EH (cell line): ENCODE data around the gene KLK11.
A peak's percentile ranks its signal among the peaks of the same experiment; 100 is the strongest.

Experiments
- DNase-seq: peaks from one replicate; pipeline ENCODE4 v3.0.0-alpha.2; 2015; ENCODE audit warnings: low read depth

Gene KLK11

DNA sequence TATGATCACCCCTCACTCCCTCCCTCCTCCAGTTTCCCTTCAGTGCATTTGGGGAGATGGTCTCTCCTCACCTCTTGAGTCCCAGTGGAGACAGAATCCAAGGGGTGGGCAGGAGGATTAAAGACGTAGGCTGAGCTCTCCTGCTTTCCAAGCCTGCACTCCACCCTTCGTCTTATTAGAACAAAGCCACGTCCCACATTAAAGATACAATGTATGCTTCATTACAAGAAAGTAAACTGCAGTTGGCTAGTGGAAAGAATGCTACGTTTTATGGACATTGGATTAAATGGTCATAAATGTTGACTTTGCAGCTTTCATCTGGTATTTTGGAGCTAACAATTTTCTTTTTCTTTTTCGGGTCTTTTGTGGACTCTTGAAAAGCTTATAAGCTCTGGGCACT lies 1.5 kb upstream of the KLK11 start:
- no peak for DNase-seq

DNA sequence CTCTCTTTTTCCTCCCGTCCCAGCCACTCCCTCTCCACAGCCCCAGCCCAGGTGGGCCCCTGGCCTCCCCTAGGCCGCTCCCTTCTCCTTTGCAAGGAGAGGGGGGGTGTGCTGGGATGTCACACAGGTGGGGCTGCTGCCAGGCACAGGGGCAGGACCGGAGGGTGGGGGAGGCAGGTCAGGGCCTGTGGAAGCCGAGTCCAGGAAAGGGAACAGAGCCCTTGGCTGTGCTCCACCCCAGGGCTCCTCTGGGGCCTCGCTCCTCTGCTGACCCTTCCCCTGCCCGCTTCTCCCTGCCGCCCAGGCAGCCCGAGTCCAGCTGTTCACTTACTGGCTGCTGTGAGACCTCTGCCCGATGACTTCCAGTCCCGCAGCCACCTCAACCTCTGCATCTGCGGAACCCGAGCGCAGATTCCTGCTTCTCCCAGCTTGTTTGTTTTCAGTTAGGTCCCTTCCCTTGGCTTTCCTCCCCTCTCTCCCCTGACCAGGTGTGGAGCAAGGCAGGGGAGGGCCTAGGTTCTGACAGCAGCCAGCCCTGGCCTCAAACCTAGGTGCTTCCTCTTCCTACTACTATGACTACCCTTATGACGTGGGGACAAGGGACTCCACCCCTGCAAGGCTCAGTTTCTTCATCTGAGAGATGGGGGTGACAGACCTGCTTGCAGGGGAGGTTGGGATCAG lies 850 bp upstream of the KLK11 start:
- no peak for DNase-seq

DNA sequence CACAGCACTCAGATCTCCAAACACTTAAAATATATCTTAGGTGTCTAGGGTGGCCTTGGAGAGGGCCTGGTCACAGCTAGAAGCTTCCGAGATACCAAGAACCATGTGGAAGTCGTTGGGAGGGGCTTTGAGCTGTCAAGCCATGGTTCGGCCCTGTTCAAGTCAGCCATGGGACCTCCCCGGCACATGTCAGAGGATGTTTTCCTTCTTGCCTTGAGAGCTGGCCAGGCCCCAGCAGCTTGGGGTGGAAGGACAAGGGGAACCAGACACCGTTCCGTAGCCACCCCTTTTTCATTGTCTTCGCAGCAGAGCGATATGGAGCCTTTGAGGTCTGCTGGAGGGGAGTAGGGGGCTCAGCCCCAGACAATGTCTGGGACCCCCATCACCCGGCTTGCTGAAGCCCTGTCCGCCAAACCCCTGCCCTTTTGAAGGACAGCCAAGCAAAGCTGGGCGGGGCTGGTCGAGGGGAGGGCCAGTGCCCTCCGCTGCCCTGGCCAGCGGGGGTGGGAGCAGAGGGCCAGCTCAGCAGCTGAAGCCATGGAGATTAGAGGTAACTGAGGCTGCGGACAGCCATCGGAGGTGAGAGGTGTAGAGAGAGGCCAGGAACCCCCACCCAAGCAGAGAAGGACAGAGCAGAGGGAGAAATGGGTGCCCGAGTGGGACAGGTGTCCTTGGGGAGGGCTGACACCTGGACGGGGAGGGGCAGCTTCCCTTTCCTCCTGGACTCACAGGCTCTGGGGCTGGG lies 435 bp downstream of the KLK11 start:
- no peak for DNase-seq

- DNase-seq = no peak
Observed at GRCh38 chr19:51025401-51025800, 1.0 kb downstream of the KLK11 start.

DNA sequence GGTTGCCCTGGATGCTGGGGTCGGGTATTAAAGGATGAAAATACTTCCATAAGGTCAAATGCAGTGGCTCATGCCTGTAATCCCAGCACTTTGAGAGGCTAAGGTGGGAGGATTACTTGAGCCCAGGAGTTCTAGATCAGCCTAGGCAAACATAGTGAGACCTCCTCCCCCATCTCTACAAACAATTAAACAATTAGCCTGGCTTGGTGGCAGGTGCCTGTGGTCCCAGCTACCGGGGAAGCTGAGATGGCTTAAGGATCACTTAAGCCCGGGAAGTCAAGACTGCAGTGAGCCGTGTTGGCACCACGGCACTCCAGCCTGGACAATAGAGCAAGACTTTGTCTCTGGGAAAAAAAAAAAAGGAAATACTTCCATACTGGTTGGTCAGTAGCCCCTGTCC lies 1.5 kb downstream of the KLK11 start:
- DNase-seq = no peak

DNA sequence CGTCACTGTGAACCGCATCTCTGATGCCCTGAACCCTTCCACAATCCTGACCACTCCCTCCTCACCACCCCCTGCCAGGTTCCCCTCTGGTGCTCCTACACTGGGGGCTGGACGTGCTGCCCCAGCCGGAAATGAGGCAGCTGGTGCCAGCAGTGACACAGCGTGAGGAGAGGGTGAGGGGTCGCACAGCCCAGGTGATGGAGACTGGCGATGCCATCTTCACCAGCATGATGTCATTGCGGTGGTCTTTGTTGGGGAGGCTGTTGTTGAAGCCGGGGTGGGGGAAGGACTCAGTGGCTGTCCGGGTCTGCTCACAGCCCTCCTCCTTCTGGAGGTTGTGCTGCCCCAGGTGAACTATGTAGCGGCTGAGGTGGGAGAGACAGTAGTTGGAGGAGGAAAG lies 2.5 kb downstream of the KLK11 start:
- no peak for DNase-seq

- DNase-seq = no peak
Observed at GRCh38 chr19:51022526-51022925, 3.9 kb downstream of the KLK11 start.

- DNase-seq = peak; percentile 30
Observed at GRCh38 chr19:51020988-51021651, 5.3 kb downstream of the KLK11 start.

- no peak for DNase-seq
Observed at GRCh38 chr19:51019544-51019925, 6.9 kb downstream of the KLK11 start, which contains the start of gene KLK10. TSS of gene KLK10 (minus strand) at chr19:51019709. CDS start at chr19:51019130, 579 bp downstream.

- DNase-seq = no peak
Observed at GRCh38 chr19:51018745-51019543, 7.5 kb downstream of the KLK11 start.

DNA sequence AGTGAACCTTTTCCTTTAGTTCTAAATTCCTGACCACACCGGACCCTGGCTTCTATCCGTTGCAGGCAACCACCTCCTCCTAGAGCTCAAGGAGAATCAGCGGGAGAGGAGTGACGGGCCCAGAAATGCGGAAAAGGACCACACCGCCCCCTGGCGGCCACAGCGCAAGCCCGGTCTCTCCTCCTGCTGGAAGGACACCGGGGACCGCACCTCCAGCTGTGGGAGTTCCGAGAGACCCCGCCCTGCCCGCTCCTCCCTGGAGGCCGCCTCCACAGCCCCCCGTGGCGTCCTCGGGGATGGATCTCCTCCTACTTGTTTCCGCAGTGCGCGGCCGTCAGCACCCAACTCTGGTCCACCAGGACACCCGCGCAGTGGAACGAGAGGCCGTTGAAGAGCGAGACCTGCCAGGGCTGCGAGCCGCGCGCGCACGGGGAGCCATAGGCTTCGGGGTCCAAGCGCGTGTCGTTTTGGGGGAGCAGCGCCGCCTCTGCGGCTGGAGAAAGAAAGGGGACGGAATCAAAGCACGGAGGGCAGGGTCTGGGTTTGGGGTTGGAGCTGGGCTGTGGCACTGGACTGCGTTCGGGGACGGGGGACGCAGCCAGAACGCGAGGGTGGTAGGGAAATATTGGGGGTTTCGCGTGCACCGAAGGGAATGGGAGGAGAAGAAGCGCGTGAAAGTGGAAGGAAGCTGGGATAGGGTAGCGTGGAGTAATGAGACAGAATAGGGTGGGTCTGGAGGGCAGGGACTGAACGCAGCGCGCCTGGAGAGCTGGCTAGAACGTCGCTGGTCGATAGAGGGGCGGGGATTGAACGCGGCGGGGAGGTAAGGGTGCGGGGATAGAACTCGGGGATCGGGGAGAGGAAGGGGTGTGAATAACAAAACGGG lies 9.4 kb downstream of the KLK11 start:
- no peak for DNase-seq

DNA sequence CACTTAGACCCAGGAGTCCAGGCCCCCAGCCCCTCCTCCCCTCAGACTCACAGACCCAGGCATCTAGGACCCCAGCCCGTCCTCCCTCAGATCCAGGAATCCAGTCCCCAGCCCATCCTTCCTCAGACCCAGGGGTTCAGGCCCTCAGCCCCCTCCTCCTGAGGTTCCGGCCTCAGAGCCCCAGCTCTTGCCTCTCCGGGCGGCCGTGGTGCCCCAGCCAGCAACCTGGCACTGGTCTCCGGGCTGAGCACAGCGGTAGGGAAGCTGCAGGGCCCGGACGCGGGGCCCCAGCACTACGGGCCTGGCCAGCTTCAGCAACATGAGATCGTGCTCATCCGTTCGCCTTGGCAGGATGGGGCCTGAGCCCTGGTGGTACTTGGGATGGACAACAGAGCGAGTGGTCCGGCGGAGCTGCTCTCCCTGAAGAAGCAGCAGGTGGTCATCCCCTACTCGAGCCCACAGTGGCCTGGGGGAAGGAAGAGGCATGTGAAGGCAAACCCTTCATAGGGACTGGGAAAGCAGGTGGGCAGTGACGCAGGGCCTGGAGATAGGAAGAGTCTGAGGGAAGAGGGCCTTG lies 10.6 kb downstream of the KLK11 start:
- no peak for DNase-seq

DNA sequence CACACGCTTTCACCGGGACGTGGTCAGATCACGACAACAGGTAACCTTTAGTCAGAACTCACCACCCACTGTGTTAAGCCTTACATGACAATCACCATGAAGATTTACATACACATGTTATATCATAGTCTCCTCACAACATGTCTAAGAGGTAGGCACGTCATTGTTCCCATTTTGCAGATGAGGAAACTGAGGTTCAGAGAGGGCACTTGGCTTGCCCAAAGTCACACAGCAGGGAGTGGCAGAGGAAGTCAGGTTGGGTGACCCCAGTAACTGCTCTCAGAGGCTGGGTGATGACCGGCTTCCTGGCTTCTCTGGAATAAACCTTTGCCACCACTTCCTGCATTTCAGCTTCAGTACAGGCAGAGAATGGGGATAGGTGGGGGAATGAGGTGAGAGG lies 12.2 kb downstream of the KLK11 start:
- no peak for DNase-seq

- DNase-seq = no peak
Observed at GRCh38 chr19:51012661-51013190, 13.7 kb downstream of the KLK11 start.

DNA sequence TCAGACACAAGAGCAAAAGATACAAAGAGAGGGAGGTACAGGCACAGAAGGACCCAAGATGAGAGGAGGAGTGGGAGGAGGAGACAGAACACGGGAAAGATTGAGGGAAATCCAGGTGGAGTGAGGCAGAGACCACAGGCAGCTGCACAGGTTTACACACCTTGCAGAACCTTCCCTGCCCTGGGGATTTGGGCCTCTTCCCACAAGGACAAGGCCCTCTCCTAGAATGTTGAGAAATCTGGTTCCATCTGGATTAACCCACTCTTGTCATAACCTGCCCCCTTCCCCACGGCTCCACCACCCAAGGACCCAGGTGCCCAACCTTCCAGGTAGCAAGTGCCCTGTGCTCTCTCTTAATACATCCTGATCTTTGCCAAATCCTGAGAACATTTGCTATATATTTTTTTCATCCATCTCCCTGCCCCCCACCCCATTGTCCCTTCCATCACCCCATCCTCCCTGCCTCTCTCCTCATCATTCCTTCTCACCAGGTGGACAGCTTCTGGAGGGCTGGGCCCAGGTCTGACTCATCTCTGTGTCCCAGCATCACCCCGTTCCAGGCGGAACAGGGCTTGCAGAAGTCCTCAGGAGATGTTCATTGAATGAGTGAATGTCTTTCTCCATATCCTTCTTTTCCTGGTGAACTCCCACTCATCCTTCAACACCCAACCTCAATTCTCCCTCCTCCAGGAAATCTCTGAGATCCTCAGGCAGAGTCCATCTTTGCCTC lies 16.2 kb downstream of the KLK11 start:
- no peak for DNase-seq

GRCh38 chr19:51009061-51009891 lies 17.1 kb downstream of the KLK11 start:
- no peak for DNase-seq

GRCh38 chr19:51007488-51007887 lies 18.9 kb downstream of the KLK11 start:
- no peak for DNase-seq

- DNase-seq = no peak
Observed at GRCh38 chr19:51006406-51006805, 20.0 kb downstream of the KLK11 start.

- no peak for DNase-seq
Observed at GRCh38 chr19:51005248-51005647, 21.2 kb downstream of the KLK11 start.
